Stimulated activated CD4-positive, alpha-beta T cell treated with anti-CD3 and anti-CD28 coated beads, Interleukin-1b, Interleukin-23, amount 100 ng/mL, for 24 hours (primary cell): Measurements from ENCODE around the gene CHKB.

Source experiments
- DNase-seq, 4 experiments: peaks; one replicate each; pipeline ENCODE4 v3.0.0-alpha.2; 2020; ENCODE audit warnings: low read depth in 4 of 4, low spot score in 1 of 4

The CHKB gene

GRCh38 chr22:50531962-50532674 lies 50.5 kb downstream of the CHKB start:
- no peak for DNase-seq

- DNase-seq: peak in 2 of 4 experiments; percentile 42 to 65
Measured at GRCh38 chr22:50531546-50531961, 51.1 kb downstream of the CHKB start.

DNA sequence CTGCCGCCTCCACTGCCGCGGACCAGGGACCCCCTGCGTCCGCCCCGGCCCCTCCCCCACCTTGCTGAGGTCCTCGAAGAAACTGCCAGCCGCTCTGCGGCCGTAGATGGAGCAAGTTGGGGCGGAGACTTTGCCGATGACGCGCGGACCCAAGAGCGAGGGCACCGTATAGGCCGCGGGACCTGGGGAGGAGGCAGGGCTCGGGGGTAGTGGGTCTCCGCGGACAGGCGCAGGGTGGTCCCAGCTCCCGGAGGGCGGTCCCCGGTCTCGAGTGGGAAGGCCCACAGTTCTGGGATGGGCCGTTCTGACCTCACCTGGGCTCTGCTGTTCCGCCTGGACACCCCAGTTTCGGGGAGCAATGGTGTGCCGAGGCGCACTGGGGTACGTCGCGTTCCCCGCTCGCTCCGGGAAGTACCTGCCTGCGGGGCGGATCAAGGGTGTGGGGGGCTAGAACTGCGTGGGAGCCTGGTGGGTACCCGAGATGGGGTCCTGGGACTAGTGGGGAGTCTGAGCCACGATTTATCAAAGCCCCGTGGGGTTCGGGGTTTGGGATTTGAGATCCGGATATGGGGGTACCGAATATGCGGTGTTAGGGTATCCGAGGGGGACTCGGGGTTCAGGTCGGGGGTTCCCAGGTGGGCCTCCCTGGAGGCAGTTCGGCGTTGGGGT lies 51.6 kb downstream of the CHKB start:
- peak in 3 of 4 experiments; percentile 55 to 77 (median 76) for DNase-seq

GRCh38 chr22:50530580-50530876 lies 52.1 kb downstream of the CHKB start:
- no peak for DNase-seq

GRCh38 chr22:50529897-50530579 lies 52.6 kb downstream of the CHKB start, which contains the start of gene TYMP:
Gene TYMP, minus strand, starts transcription at chr22:50530012. Its CDS starts 303 bp downstream, at chr22:50529709.
- DNase-seq: peak in 2 of 4 experiments; percentile 40 to 69

DNA sequence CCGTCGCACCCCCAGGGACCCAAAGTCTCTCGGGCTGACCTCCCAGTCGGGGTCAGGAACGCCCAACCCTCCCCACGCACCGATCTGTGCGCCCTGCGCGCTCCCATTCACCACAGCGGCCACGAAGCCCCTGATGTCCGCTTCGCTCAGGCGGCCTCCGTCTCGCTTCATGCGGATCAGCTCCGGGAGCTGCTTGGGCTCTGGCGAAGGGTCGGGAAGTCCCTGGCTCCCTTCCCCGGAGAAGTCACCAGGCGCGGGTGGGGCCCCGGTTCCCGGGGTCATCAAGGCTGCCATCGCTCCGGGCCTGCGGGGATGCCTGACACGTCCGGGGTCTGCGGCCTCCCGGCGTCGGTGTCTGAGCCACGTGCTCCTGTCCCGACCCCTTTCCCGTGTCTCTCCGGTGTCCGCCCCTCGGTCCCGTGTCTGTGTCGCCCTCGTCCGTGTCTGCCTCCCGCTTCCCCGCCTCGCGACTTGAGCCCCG lies 53.2 kb downstream of the CHKB start:
- DNase-seq: no peak
